HepG2 (cell line): ENCODE measurements around the gene RPUSD3. TPM values are rescaled to one million over a fixed set of nuclear protein-coding genes. Genes with fewer than 3 reads are reported as not detected.

ENCODE experiments used
- ARNTL ChIP-seq: sonication (generic); formaldehyde crosslinking; IDR thresholded peaks from 2 replicates; pipeline ENCODE4 v1.4.0; 2020; ENCODE audit warnings: mild to moderate bottlenecking, missing genetic modification reagents
- GTF3A ChIP-seq: sonication (generic); formaldehyde crosslinking; conservative IDR thresholded peaks from 2 replicates; pipeline ENCODE4 v1.4.0; 2020; ENCODE audit warnings: mild to moderate bottlenecking, missing genetic modification reagents
- IKZF4 ChIP-seq: sonication (generic); formaldehyde crosslinking; IDR thresholded peaks from 2 replicates; pipeline ENCODE4 v1.5.1; 2020; ENCODE audit warnings: borderline replicate concordance, mild to moderate bottlenecking, low read depth, missing genetic modification reagents; ENCODE audit errors: not compliant biosample characterization
- KLF13 ChIP-seq: sonication (generic); formaldehyde crosslinking; IDR thresholded peaks from 2 replicates; pipeline ENCODE4 v1.4.0; 2020; ENCODE audit warnings: mild to moderate bottlenecking, missing genetic modification reagents
- KLF15 ChIP-seq: sonication (generic); formaldehyde crosslinking; IDR thresholded peaks from 2 replicates; pipeline ENCODE4 v1.8.1; 2023; ENCODE audit warnings: borderline replicate concordance, mild to moderate bottlenecking, inconsistent platforms, missing genetic modification reagents, mixed read lengths
- KMT2B ChIP-seq: IDR thresholded peaks from 2 replicates; pipeline ENCODE4 v1.6.1; 2016; ENCODE audit warnings: missing genetic modification reagents, missing compliant biosample characterization
- PATZ1 ChIP-seq: sonication (generic); formaldehyde crosslinking; IDR thresholded peaks from 2 replicates; pipeline ENCODE4 v1.4.0; 2020; ENCODE audit warnings: missing genetic modification reagents
- RARA ChIP-seq: IDR thresholded peaks from 2 replicates; pipeline ENCODE4 v1.6.1; 2016; ENCODE audit warnings: missing genetic modification reagents, missing compliant biosample characterization
- SNAPC5 ChIP-seq: sonication (generic); formaldehyde crosslinking; IDR thresholded peaks from 2 replicates; pipeline ENCODE4 v1.8.1; 2023; ENCODE audit warnings: mild to moderate bottlenecking, missing genetic modification reagents, borderline replicate concordance
- TCF7L2 ChIP-seq: IDR thresholded peaks from 2 replicates; pipeline ENCODE4 v1.6.1; 2011; ENCODE audit warnings: mild to moderate bottlenecking, low read depth, low read length, moderate library complexity
- ZNF17 ChIP-seq: sonication (generic); formaldehyde crosslinking; IDR thresholded peaks from 2 replicates; pipeline ENCODE4 v1.5.0; 2020; ENCODE audit warnings: mild to moderate bottlenecking, missing genetic modification reagents
- ZNF251 ChIP-seq: sonication (generic); formaldehyde crosslinking; IDR thresholded peaks from 2 replicates; pipeline ENCODE4 v1.9.0; 2021; ENCODE audit warnings: mild to moderate bottlenecking, missing genetic modification reagents
- ZNF441 ChIP-seq: sonication (generic); formaldehyde crosslinking; IDR thresholded peaks from 2 replicates; pipeline ENCODE4 v1.7.0; 2021; ENCODE audit warnings: missing genetic modification reagents, borderline replicate concordance
- ZNF782 ChIP-seq: sonication (generic); formaldehyde crosslinking; IDR thresholded peaks from 2 replicates; pipeline ENCODE4 v1.4.0; 2020; ENCODE audit warnings: missing genetic modification reagents, mild to moderate bottlenecking, borderline replicate concordance
- ZNF790 ChIP-seq: sonication (generic); formaldehyde crosslinking; IDR thresholded peaks from 2 replicates; pipeline ENCODE4 v1.8.0; 2022; ENCODE audit warnings: missing genetic modification reagents, mild to moderate bottlenecking, borderline replicate concordance
- ZNF839 ChIP-seq: sonication (generic); formaldehyde crosslinking; IDR thresholded peaks from 2 replicates; pipeline ENCODE4 v1.4.0; 2020; ENCODE audit warnings: missing genetic modification reagents, mild to moderate bottlenecking, borderline replicate concordance
- polyA plus RNA-seq, 8 experiments: library from polyadenylated mRNA; depleted of rRNA in 3 of 8; stranded (reverse) in 7 of 8; unstranded in 1 of 8; fragments of >200 nt; fragmentation: Illumina TruSeq in 4 of 8; extraction: Trizol in 4 of 8; gene quantifications; 2 replicates each; pipeline versions ENCODE4 v1.2.1 to v1.2.3, GENCODE V29; 2011 to 2016; ENCODE audit warnings: low read depth in 4 of 8, missing spikeins in 1 of 8, mixed read lengths in 1 of 8; ENCODE audit not compliant: insufficient read depth in 1 of 8
- total RNA-seq, 5 experiments: library from RNA; depleted of rRNA; stranded (reverse); fragments of >200 nt; fragmentation: Illumina TruSeq; extraction: Trizol; gene quantifications; 2 replicates each; pipeline ENCODE4 v1.2.3, GENCODE V29; 2016; ENCODE audit warnings: low read depth in 1 of 5
- TF ChIP-seq, protein P1 (sequence below): sonication (generic); formaldehyde crosslinking; IDR thresholded peaks from 2 replicates; pipeline ENCODE4 v1.4.0; 2020; ENCODE audit warnings: mild to moderate bottlenecking, missing genetic modification reagents
- TF ChIP-seq, protein P2 (sequence below): sonication (generic); formaldehyde crosslinking; IDR thresholded peaks from 2 replicates; pipeline ENCODE4 v1.5.1; 2020; ENCODE audit warnings: mild to moderate bottlenecking, missing genetic modification reagents, borderline replicate concordance
- TF ChIP-seq, protein P3 (sequence below): sonication (generic); formaldehyde crosslinking; IDR thresholded peaks from 2 replicates; pipeline ENCODE4 v1.4.0; 2020; ENCODE audit warnings: missing genetic modification reagents
- TF ChIP-seq, protein P4 (sequence below): sonication (generic); formaldehyde crosslinking; IDR thresholded peaks from 2 replicates; pipeline ENCODE4 v1.4.0; 2020; ENCODE audit warnings: missing genetic modification reagents
- TF ChIP-seq, protein P5 (sequence below): sonication (generic); formaldehyde crosslinking; IDR thresholded peaks from 2 replicates; pipeline ENCODE4 v1.5.0; 2020; ENCODE audit warnings: missing genetic modification reagents, mild to moderate bottlenecking, borderline replicate concordance

Gene RPUSD3
- total and polyA plus RNA-seq, 2 of the 13 experiments (the other 11 are each of a cell fraction or from before 2014, with no cell fraction given), result 32.1 to 48.7 TPM

DNA sequence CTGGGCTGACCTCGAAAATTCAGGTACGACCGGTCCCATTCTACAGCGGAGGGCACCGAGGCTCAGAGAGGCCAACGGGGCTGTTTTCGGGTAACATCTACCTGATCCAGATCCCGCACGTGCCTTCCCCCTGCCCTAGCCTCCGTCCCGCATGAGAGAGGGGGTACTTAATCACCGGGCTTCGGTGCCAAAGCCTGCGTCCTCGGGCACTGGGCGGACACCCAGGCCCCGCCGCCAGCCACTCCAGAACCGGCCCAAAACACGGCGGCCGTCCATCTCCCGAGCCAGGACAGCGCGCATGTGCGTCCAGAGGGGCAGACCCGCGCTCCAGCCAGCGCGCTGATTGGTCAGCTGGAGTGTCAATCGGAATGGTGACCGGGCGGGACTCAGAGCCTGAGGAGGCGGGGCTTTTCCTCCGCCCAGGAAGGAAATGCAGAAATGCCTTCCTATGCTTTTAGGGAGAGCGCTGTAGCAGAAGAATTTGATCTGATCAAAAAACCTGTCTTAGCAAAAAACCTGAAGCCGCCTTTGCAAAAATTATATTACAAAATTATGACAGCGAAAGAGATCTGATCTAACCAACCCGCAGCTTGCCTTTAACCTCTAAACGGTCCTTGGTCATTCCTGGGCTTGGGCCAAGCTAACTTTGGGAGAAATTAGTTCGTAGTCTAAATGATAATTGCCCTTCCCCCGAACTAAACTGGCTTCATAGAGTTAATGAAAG is at the start of gene RPUSD3 (continued):
- TF ChIP-seq ZNF782 (CRISPR knock-in tag) (peak; percentile 70; the same call in 1 of the 2 replicates), ZNF17 (CRISPR knock-in tag) (no peak), IKZF4 (CRISPR knock-in tag) (peak; percentile 36), PATZ1 (CRISPR knock-in tag) (no peak), ZNF251 (CRISPR knock-in tag) (no peak), TCF7L2 (no peak), RARA (CRISPR knock-in tag) (no peak), SNAPC5 (CRISPR knock-in tag) (0 out of 2 replicates have a peak, but pooled peaks have one; percentile 64), ZNF839 (CRISPR knock-in tag) (no peak), ZNF441 (CRISPR knock-in tag) (no peak), ARNTL (no peak), KLF15 (no peak), ZNF790 (CRISPR knock-in tag) (no peak), GTF3A (CRISPR knock-in tag) (no peak), KLF13 (CRISPR knock-in tag) (no peak), KMT2B (CRISPR knock-in tag) (peak; percentile 81)
- TF ChIP-seq, protein P1, sequence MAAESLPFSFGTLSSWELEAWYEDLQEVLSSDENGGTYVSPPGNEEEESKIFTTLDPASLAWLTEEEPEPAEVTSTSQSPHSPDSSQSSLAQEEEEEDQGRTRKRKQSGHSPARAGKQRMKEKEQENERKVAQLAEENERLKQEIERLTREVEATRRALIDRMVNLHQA (CRISPR knock-in tag), result no peak
- TF ChIP-seq, protein P2, sequence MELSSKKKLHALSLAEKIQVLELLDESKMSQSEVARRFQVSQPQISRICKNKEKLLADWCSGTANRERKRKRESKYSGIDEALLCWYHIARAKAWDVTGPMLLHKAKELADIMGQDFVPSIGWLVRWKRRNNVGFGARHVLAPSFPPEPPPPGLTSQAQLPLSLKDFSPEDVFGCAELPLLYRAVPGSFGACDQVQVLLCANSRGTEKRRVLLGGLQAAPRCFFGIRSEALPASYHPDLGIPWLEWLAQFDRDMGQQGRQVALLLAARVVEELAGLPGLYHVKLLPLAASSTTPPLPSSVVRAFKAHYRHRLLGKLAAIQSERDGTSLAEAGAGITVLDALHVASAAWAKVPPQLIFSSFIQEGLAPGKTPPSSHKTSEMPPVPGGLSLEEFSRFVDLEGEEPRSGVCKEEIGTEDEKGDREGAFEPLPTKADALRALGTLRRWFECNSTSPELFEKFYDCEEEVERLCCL (CRISPR knock-in tag), result no peak
- TF ChIP-seq, protein P3, sequence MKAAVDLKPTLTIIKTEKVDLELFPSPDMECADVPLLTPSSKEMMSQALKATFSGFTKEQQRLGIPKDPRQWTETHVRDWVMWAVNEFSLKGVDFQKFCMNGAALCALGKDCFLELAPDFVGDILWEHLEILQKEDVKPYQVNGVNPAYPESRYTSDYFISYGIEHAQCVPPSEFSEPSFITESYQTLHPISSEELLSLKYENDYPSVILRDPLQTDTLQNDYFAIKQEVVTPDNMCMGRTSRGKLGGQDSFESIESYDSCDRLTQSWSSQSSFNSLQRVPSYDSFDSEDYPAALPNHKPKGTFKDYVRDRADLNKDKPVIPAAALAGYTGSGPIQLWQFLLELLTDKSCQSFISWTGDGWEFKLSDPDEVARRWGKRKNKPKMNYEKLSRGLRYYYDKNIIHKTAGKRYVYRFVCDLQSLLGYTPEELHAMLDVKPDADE, result no peak
- TF ChIP-seq, protein P4, sequence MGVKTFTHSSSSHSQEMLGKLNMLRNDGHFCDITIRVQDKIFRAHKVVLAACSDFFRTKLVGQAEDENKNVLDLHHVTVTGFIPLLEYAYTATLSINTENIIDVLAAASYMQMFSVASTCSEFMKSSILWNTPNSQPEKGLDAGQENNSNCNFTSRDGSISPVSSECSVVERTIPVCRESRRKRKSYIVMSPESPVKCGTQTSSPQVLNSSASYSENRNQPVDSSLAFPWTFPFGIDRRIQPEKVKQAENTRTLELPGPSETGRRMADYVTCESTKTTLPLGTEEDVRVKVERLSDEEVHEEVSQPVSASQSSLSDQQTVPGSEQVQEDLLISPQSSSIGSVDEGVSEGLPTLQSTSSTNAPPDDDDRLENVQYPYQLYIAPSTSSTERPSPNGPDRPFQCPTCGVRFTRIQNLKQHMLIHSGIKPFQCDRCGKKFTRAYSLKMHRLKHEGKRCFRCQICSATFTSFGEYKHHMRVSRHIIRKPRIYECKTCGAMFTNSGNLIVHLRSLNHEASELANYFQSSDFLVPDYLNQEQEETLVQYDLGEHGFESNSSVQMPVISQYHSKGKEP (CRISPR knock-in tag), result no peak
- TF ChIP-seq, protein P5, sequence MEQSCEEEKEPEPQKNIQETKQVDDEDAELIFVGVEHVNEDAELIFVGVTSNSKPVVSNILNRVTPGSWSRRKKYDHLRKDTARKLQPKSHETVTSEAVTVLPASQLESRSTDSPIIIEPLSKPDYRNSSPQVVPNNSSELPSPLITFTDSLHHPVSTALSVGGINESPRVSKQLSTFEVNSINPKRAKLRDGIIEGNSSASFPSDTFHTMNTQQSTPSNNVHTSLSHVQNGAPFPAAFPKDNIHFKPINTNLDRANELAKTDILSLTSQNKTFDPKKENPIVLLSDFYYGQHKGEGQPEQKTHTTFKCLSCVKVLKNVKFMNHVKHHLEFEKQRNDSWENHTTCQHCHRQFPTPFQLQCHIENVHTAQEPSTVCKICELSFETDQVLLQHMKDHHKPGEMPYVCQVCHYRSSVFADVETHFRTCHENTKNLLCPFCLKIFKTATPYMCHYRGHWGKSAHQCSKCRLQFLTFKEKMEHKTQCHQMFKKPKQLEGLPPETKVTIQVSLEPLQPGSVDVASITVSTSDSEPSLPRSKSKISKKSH (CRISPR knock-in tag), result peak; percentile 62; the same call in 1 of the 2 replicates
